ENCODE measurements around the gene KCNH1. TPM values are rescaled to one million over a fixed set of nuclear protein-coding genes. Genes with fewer than 3 reads are reported as not detected.

Gene KCNH1
- polyA plus RNA-seq, 3 donors from 2014 or later: not detected

DNA sequence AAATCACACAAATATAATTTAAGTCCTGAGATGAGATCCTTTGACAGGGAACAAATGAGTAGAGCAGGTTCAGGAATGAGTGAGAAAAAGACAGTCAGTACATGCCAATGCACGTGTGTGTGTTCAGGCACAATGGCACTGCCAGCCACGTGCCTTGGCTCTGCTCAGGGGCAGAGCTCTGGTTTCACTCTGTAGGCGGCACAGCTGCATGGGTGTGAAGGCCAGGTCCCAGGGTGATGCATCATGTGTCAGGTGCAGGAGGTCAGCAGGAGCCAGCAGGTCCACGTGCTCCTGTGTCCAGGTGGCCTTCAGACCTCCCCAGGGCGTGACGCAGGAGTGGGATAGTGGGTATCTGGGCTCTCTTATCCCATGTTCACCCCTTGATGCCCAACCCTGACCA is 386.1 kb downstream of the KCNH1 start:
- no peaks in the 10 kb centered on the region for H3K4me1 Mint-ChIP-seq
- no peaks in the 10 kb centered on the region for H3K36me3 Mint-ChIP-seq
- H3K9me3 Mint-ChIP-seq: peaks cover 0 to 6% (median 0%) of the 10 kb centered on the region in 6 donors

DNA sequence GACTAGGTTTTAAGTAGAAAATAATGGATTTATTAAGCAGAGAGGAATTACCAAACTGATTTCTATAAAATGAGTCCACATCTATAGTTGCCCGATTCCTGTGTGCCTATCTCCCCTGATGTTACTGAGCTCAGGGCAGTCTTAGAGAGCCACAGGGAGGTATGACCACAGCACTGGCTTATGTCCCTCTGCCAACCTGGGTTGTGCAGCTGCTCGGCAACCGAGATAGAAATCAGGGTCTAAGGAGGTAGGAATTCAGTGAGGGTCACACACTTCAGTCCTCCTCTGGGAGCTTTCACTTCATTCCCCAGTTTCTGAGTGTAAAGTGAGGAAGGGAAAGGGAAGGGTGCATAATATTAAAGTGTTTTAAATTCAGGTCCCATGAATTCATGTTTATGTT is 386.8 kb downstream of the KCNH1 start:
- Mint-ChIP-seq H3K4me3 (no peak overlapping the region), H3K4me1 (no peaks in the 10 kb centered on the region), H3K27me3 (ENCODE audit: low read depth in 3 of 3) (peaks cover 4 to 11% (median 5%) of the 10 kb centered on the region in 3 donors), H3K36me3 (no peaks in the 10 kb centered on the region), H3K9me3 (peaks cover 0 to 9% (median 0%) of the 10 kb centered on the region in 6 donors), H3K27ac (no peak overlapping the region)
- DNase-seq: no peak

More for the DNA sequence above, 386.1 kb downstream of the KCNH1 start:
- Mint-ChIP-seq H3K27ac (no peak overlapping the region), H3K27me3 (ENCODE audit: low read depth in 3 of 3) (peaks cover 4 to 11% (median 5%) of the 10 kb centered on the region in 3 donors), H3K4me3 (no peak overlapping the region)
- DNase-seq: no peak

DNA sequence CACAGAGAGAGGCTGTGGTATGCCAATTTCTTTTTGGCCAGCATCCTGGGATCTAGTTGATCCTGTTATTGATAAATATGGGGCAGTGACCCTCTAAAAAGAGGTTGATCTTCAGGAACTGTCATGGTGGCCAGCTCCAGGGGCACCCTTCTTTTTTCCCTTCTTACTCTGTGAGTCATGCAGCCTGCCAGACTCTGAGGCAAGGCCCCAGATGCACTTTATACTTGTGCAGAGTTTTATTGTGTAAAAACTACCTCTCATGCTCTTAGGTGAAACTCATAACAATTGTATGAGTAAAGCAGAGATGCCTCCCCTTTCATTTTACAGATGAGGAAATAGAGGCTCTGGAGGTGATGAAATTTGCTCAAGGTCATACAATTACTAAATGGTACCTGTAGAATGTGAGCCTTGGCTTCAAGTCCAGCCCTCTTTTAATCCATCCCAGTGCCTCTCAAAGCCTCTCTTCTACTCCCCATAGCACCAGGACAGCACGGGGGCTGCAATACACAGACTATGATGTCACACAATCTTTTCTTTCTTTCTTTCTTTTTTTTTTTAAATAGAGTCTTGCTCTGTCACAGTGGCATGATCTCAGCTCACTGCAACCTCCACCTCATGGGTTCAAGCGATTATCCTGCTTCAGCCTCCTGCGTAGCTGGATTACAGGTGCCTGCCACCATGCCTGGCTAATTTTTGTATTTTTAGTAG is 387.8 kb downstream of the KCNH1 start:
- no peak overlapping the region for H3K27ac Mint-ChIP-seq
- peaks cover 0 to 6% (median 0%) of the 10 kb centered on the region in 6 donors for H3K9me3 Mint-ChIP-seq
- no peaks in the 10 kb centered on the region for H3K36me3 Mint-ChIP-seq
- no peak overlapping the region for H3K4me3 Mint-ChIP-seq
- H3K27me3 Mint-ChIP-seq (ENCODE audit: low read depth in 3 of 3): peaks cover 2 to 11% (median 4%) of the 10 kb centered on the region in 3 donors
- DNase-seq: no peak
- no peaks in the 10 kb centered on the region for H3K4me1 Mint-ChIP-seq

DNA sequence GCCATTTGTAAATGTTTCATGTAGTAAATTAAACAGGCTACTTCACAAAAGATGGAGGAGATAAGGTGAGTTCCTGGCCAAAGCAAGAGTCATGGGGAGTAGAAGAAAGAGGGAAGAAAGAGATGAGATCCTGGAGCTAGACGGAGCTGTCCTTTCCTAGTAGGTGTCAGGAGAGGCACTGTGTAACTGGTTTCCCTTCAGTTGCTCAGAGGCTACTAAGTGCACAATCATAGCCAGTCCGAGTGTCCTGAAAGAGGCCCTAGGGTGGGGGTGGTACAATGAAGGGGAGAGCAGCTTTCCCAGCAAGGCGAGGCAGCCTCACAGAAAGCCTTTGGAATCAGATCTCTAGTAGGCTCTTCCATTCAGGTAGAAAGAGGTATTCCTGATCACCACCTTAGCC is 390.9 kb downstream of the KCNH1 start:
- Mint-ChIP-seq H3K4me3 (no peak overlapping the region), H3K27me3 (ENCODE audit: low read depth in 3 of 3) (peaks cover 2 to 6% (median 2%) of the 10 kb centered on the region in 3 donors), H3K27ac (no peak overlapping the region), H3K36me3 (no peaks in the 10 kb centered on the region), H3K4me1 (no peaks in the 10 kb centered on the region), H3K9me3 (peaks cover 0 to 6% (median 0%) of the 10 kb centered on the region in 6 donors)
- no peak for DNase-seq

DNA sequence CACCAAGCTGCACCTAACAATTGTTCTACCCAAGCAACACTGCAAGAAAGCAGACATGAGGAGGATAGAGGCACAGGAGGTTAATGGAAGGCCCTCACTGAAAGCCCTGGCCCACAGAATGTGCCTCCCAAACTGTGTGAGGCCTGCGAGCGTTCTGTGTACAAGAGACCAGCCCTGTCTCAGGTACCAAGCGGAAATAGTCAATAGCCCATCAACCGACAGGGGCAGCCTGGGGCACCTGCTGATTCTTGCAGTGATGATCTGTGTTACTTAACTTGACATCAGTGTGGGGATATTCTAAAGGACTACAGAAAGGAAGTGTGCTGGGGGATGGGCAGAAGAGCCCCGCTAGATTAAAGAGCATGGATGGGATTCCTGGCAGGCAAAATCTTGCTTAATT is 392.4 kb downstream of the KCNH1 start:
- DNase-seq: no peak
- no peak overlapping the region for H3K4me3 Mint-ChIP-seq
- H3K4me1 Mint-ChIP-seq: no peaks in the 10 kb centered on the region
- no peak overlapping the region for H3K27ac Mint-ChIP-seq
- peaks cover 0 to 10% (median 0%) of the 10 kb centered on the region in 6 donors for H3K9me3 Mint-ChIP-seq
- no peaks in the 10 kb centered on the region for H3K36me3 Mint-ChIP-seq
- H3K27me3 Mint-ChIP-seq (ENCODE audit: low read depth in 3 of 3): peaks cover 0 to 5% (median 5%) of the 10 kb centered on the region in 3 donors

DNA sequence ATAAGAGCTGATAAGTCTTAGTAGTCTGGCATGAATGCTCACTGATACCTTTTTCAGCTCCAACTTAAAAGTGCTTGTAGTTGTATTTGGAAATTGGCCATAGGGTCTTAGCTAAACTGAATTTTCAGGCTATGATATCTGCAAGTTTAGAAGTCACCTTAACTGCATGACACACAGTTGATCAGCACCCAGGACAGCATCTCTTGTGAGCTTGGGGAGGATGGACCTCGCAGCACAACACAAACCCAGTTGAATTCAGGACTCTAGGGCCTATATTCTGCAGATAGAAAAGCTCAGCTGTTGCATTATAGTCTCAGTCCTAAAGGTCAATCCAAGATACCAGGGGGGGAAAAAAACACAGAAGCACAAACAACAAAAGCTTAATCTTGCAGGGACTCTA is 394.3 kb downstream of the KCNH1 start:
- Mint-ChIP-seq H3K27me3 (ENCODE audit: low read depth in 3 of 3) (peaks cover 3 to 5% (median 5%) of the 10 kb centered on the region in 3 donors), H3K36me3 (no peaks in the 10 kb centered on the region), H3K4me3 (no peak overlapping the region), H3K27ac (no peak overlapping the region), H3K4me1 (no peaks in the 10 kb centered on the region), H3K9me3 (peaks cover 0 to 8% (median 0%) of the 10 kb centered on the region in 6 donors)
- DNase-seq: no peak

DNA sequence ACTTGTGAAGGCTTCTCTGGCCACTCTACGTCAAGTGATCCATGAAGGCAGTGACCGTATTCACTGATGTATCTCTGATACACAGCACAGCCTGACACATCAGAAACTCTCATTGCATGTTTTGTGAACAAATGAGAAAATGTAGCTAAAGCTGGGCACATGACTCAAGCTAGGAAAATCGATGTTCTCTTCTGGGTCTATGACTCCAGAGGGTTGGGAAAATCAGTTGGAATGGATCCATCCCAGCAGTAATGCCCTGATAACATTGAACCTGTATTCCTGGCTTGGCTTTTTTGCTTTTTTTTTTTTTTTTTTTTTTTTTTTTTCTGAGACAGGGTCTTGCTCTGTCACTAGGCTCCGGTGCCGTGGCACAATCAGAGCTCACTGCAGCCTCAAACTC is 395.7 kb downstream of the KCNH1 start:
- DNase-seq: no peak
- H3K9me3 Mint-ChIP-seq: peaks cover 0 to 8% (median 0%) of the 10 kb centered on the region in 6 donors
- H3K4me3 Mint-ChIP-seq: no peak overlapping the region
- H3K27me3 Mint-ChIP-seq (ENCODE audit: low read depth in 3 of 3): peaks cover 2 to 5% (median 4%) of the 10 kb centered on the region in 3 donors
- no peak overlapping the region for H3K27ac Mint-ChIP-seq
- no peaks in the 10 kb centered on the region for H3K36me3 Mint-ChIP-seq
- no peaks in the 10 kb centered on the region for H3K4me1 Mint-ChIP-seq

DNA sequence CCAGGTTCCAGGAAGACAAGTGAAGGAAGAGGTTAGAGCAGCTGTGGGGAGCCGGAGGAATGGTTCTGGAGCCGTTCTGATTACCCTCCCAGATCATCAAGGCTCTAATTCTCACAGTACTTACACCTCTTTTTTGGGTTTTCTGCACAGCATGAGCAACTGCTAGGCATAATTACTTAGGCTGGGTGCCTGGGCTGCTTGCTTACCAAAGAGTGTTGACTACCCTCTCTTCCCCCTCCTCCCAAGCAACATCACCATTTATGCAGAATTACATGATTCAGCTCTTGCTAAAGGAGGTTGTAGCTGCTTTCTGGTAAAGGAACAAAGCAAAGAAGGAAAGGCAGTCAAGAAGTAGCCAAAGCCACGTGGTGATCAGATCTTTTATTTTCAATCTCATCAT is 397.2 kb downstream of the KCNH1 start:
- DNase-seq: no peak
- H3K27ac Mint-ChIP-seq: no peak overlapping the region
- no peak overlapping the region for H3K4me3 Mint-ChIP-seq
- H3K27me3 Mint-ChIP-seq (ENCODE audit: low read depth in 3 of 3): peaks cover 2 to 5% (median 4%) of the 10 kb centered on the region in 3 donors
- peaks cover 0 to 6% (median 0%) of the 10 kb centered on the region in 6 donors for H3K9me3 Mint-ChIP-seq
- H3K36me3 Mint-ChIP-seq: no peaks in the 10 kb centered on the region
- no peaks in the 10 kb centered on the region for H3K4me1 Mint-ChIP-seq

DNA sequence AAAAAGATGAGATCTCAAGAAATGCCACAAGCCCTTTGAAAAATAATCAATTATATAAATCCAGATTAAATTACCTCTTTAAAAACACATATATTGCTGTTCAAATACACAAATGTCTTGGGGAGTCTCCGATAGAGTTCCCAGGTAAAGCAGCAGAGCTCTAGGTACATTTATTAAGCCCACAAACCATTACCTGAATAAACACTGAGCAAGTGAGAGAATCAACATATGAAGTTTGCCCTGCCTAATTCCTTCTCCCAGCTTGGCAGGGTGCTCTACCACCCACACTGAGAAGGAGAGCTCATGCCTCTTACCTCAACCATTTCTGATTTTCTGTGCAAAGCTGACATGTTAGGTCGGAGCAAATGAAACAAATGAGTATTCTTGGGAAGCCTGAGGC is 402.4 kb downstream of the KCNH1 start:
- peaks cover 5 to 8% of the 10 kb centered on the region in 2 donors for H3K4me1 Mint-ChIP-seq
- H3K27me3 Mint-ChIP-seq (ENCODE audit: low read depth in 3 of 3): peaks cover 1 to 7% (median 2%) of the 10 kb centered on the region in 3 donors
- H3K36me3 Mint-ChIP-seq: no peaks in the 10 kb centered on the region
- no peak overlapping the region for H3K27ac Mint-ChIP-seq
- no peak for DNase-seq
- no peak overlapping the region for H3K4me3 Mint-ChIP-seq
- no peaks in the 10 kb centered on the region for H3K9me3 Mint-ChIP-seq

DNA sequence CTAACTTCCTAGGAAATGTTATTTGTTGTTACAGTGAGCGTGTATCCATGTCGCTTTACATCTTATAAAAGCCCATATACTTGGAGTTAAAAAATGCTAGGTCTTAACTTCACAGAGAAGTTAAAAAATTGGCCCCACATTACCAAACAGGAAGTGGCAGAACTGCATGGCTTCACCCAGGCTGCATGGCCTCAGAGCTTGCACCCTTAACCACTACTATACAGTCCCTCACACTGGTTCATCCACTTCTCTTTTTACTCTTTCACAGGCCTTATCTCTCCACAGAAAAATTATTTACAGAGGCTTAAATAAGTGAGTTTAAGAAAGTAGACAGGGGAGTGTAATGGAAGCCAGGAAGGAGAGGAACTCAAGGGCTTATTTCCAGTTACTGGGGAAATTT is 402.8 kb downstream of the KCNH1 start:
- DNase-seq: no peak
- Mint-ChIP-seq H3K9me3 (no peaks in the 10 kb centered on the region), H3K36me3 (no peaks in the 10 kb centered on the region), H3K4me3 (no peak overlapping the region), H3K27ac (no peak overlapping the region), H3K4me1 (peaks cover 5 to 8% of the 10 kb centered on the region in 2 donors), H3K27me3 (ENCODE audit: low read depth in 3 of 3) (peaks cover 0 to 7% (median 1%) of the 10 kb centered on the region in 3 donors)

DNA sequence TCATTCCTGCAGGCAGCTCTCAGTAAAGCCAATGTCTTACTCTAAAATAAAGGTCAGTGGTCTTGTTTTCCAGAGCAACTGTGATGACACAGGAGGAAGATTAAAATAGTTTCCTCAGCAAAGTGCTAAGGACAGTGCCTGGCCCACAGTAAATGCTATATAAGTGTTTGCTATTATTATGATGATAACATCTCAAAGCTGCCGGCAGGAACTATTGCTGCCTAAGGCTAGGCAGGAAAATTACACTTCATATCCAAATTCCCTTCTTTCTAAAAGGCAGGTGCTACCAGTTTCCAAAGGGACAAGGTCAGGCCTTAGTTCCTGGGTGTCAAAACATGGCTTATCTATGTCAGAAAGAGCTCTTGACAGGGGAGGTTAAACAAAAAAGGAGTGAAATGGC is 403.9 kb downstream of the KCNH1 start:
- Mint-ChIP-seq H3K36me3 (no peaks in the 10 kb centered on the region), H3K27ac (no peak overlapping the region), H3K27me3 (ENCODE audit: low read depth in 3 of 3) (peaks cover 0 to 4% (median 1%) of the 10 kb centered on the region in 3 donors), H3K4me1 (peaks cover 5 to 8% of the 10 kb centered on the region in 2 donors), H3K4me3 (no peak overlapping the region), H3K9me3 (peaks cover 0 to 2% (median 0%) of the 10 kb centered on the region in 6 donors)
- DNase-seq: no peak

DNA sequence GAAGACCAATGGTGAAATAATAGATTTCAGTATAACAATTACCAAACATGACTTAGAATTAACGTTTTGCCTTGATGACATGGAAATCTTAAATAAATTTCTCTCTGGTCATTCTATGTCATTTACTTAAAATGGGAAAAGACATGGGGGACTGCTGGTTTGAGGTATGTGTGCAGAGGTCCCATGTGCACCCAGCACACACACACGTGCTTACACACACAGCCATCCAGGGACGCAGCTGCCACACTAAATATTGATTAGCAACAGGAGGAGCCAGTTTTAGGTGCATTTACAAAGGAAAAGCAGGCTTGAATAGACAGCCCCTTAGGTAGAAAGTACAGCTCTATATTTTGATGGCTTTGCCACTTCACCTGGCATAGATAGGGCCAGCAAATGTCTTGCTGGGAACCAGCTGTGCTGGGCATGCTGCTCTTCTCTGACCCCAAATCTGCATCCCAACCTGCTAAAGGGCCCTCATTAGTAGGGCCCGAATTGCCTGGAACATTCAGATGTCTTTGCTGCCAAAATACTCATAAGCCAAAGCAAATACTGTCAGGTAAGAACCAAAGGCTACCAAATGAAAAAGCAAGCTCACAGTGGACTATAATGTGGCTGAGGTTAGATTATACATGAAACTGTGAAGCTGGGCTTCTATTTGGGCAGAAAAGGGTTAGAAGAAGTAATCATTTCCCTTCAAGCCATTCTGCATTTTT is 405.4 kb downstream of the KCNH1 start:
- H3K4me1 Mint-ChIP-seq: peaks cover 5 to 8% of the 10 kb centered on the region in 2 donors
- H3K27ac Mint-ChIP-seq: no peak overlapping the region
- H3K27me3 Mint-ChIP-seq (ENCODE audit: low read depth in 3 of 3): peaks cover 0 to 2% (median 1%) of the 10 kb centered on the region in 3 donors
- H3K36me3 Mint-ChIP-seq: no peaks in the 10 kb centered on the region
- no peak for DNase-seq
- no peak overlapping the region for H3K4me3 Mint-ChIP-seq
- peaks cover 0 to 2% (median 0%) of the 10 kb centered on the region in 6 donors for H3K9me3 Mint-ChIP-seq

DNA sequence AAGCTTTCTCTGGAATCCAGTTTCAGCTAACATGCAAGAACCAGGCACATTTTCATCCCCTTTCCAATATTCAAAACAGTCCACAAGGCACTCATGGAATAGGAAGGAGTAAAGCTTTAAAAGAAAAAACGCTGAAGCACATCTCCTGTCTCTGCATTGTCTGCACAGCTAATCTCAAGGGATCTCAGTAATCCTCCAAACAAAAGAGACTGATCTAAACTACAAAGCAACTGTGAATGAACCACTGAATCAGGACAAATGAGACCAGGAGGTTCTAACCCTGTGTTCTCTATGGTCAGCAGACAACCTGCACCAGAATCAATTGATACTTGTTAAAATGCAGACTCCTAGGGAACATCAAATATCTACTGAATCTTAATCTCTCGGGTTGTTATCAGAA is 406.2 kb downstream of the KCNH1 start:
- H3K4me1 Mint-ChIP-seq: peaks cover 5 to 8% of the 10 kb centered on the region in 2 donors
- no peak overlapping the region for H3K27ac Mint-ChIP-seq
- no peak for DNase-seq

DNA sequence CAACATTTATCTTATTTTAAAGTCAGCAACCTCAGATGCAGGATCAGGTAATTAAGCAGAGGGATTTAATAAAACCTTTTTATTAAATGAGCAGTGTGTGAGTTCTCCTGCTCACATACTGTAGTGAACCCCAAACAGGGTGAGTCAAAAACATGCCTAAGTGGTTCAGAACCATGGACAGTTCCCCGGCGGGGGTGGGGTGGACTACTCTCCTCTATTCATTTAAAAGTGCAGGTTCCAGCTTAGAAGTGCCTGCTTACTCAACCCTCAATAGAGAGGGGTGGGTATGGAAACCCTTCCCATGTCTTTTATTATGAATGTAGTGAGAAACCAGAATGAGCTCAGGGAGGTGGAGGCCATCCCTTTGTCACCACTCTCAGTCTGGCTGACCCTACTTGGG is 407.3 kb downstream of the KCNH1 start:
- Mint-ChIP-seq H3K36me3 (no peaks in the 10 kb centered on the region), H3K4me3 (no peak overlapping the region), H3K27me3 (ENCODE audit: low read depth in 3 of 3) (peaks cover 0 to 2% (median 0%) of the 10 kb centered on the region in 3 donors), H3K4me1 (peaks cover 5 to 8% of the 10 kb centered on the region in 2 donors), H3K27ac (no peak overlapping the region), H3K9me3 (peaks cover 0 to 2% (median 0%) of the 10 kb centered on the region in 6 donors)
- DNase-seq: peak in 1 of 3 donors; percentile 1

More for the DNA sequence above, 406.2 kb downstream of the KCNH1 start:
- Mint-ChIP-seq H3K4me3 (no peak overlapping the region), H3K27me3 (ENCODE audit: low read depth in 3 of 3) (peaks cover 0 to 2% (median 0%) of the 10 kb centered on the region in 3 donors), H3K9me3 (peaks cover 0 to 2% (median 0%) of the 10 kb centered on the region in 6 donors), H3K36me3 (no peaks in the 10 kb centered on the region)
